Measurements from ENCODE around the gene CFAP43. TPM values are rescaled to one million over a fixed set of nuclear protein-coding genes. Genes with fewer than 3 reads are reported as not detected.

Gene CFAP43
- total and polyA plus RNA-seq, 2 donors (not counting 1 experiment from before 2014, with no cell fraction given), result 0.12 TPM; not detected in 1

DNA sequence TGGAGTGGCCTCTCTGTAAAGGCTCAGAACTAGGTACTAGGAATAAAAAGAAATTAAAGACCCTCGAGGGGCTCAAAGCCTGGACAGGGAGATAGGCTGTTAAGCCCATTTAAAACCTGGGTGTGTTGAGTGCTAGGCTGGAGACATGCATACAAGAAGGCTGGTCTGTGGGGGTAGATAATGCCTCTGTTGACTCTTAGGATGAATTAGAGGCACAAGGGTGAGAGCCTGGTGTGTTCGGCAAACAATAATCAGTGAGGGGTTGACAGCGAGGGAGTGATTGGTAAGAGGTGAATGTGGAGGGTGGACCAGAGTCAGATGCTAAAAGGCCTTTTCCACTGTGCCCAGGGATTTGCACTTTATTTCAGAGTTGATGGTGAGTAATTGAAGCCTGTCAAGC, 49.5 kb upstream of the CFAP43 start:
- Histone ChIP-seq H3K36me3 (replicated peaks in 1 of 2; ENCODE audit: control extremely low read depth in 1 of 2, control insufficient read depth in 1 of 2, extremely low read depth in 1 of 2, insufficient read depth in 2 of 2, low read length in 1 of 2) (no peaks in the 10 kb centered on the region), H3K4me3 (ENCODE audit: control extremely low read depth in 1 of 5, extremely low read depth in 1 of 5, insufficient read depth in 1 of 5, low read depth in 2 of 5, low read length in 4 of 5) (no peak overlapping the region), H3K9ac (ENCODE audit: low read length) (no peak overlapping the region), H3K4me2 (replicated peaks; ENCODE audit: low read depth, low read length, poor library complexity, severe bottlenecking) (no peak overlapping the region), H3K9me3 (ENCODE audit: control extremely low read depth in 1 of 3, control insufficient read depth in 2 of 3, insufficient read depth in 1 of 3, low read length in 2 of 3) (no peaks in the 10 kb centered on the region), H3K27me3 (replicated peaks in 1 of 4; ENCODE audit: control extremely low read depth in 1 of 4, control insufficient read depth in 3 of 4, insufficient read depth in 4 of 4, low read length in 3 of 4) (peaks cover 0 to 3% (median 0%) of the 10 kb centered on the region in 4 experiments), H3K79me2 (ENCODE audit: control insufficient read depth, insufficient read depth, low read length) (no peaks in the 10 kb centered on the region), H3K4me1 (ENCODE audit: control insufficient read depth in 2 of 2, insufficient read depth in 2 of 2, low read length in 2 of 2) (no peaks in the 10 kb centered on the region), H4K20me1 (ENCODE audit: control insufficient read depth, insufficient read depth, low read length, poor library complexity, severe bottlenecking) (no peaks in the 10 kb centered on the region), H2AFZ (ENCODE audit: insufficient read depth, low read depth, low read length, poor library complexity, severe bottlenecking) (no peak overlapping the region), H3K27ac (ENCODE audit: low read length in 2 of 2) (no peak overlapping the region)
- WGBS (ENCODE audit: insufficient coverage), result 87% methylated on average over 3 of the region's 3 CpGs
- DNase-seq (no peak), ATAC-seq (ENCODE audit: low read depth) (no peak)
- ChIA-PET CTCF (interaction anchor here (0.5 to 1.5 kb wide), 3 partner anchors 10 to 15 kb away, joined by 3 read pairs; no protein-coding TSS in a partner anchor), POLR2A (interaction anchor here (0.6 kb wide), 1 partner anchor 12 kb away, joined by 3 read pairs; no protein-coding TSS in a partner anchor)
- TF ChIP-seq, protein P1, sequence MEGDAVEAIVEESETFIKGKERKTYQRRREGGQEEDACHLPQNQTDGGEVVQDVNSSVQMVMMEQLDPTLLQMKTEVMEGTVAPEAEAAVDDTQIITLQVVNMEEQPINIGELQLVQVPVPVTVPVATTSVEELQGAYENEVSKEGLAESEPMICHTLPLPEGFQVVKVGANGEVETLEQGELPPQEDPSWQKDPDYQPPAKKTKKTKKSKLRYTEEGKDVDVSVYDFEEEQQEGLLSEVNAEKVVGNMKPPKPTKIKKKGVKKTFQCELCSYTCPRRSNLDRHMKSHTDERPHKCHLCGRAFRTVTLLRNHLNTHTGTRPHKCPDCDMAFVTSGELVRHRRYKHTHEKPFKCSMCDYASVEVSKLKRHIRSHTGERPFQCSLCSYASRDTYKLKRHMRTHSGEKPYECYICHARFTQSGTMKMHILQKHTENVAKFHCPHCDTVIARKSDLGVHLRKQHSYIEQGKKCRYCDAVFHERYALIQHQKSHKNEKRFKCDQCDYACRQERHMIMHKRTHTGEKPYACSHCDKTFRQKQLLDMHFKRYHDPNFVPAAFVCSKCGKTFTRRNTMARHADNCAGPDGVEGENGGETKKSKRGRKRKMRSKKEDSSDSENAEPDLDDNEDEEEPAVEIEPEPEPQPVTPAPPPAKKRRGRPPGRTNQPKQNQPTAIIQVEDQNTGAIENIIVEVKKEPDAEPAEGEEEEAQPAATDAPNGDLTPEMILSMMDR (IDR thresholded peaks at IDR 0.05), result no peak
- no peak for TF ChIP-seq EZH2 (IDR thresholded peaks at IDR 0.05; ENCODE audit: borderline replicate concordance, insufficient read depth, low read depth, low read length, poor library complexity, severe bottlenecking)
- H3K4me1 Mint-ChIP-seq, result no peaks in the 10 kb centered on the region
- H3K9me3 Mint-ChIP-seq (ENCODE audit: insufficient read depth), result no peaks in the 10 kb centered on the region
- no peak overlapping the region for H3K4me3 Mint-ChIP-seq
- H3K27ac Mint-ChIP-seq, result no peak overlapping the region
- H3K27me3 Mint-ChIP-seq, result peaks cover 20% of the 10 kb centered on the region
- intact Hi-C loops (cut with micrococcal nuclease), result no loop called here

DNA sequence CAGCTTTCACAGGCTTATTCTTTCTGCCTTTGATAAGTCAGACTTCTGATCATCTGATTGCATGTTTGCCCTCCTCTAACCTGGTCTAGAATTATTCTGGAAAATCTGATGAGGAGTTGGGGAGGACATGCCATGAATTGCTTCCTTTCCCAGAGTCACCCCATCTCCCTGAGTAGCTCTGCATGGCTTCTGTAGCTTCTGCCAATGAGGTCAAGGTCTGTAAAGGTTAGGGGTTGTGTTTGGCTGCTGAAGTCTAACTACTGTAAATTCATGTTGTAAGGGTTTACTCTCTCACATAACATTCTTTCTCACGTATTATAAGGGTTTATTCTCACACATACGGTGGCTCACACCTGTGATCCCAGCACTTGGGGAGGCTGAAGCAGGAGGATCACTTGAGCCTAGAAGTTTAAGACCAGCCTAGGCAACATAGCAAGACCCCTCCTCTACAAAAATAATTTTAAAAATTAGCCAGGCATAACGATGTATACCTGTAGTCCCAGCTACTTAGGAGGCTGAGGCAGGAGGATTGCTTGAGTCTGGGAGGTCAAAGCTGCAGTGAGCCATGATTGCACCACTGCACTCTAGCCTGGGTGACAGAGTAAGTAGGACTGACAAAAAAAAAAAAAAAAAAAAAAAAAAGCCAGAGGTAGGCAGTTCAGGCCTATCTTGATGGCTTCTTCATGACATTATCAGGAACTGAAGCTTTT, 47.5 kb upstream of the CFAP43 start:
- Histone ChIP-seq H4K20me1 (ENCODE audit: control insufficient read depth, insufficient read depth, low read length, poor library complexity, severe bottlenecking) (no peaks in the 10 kb centered on the region), H3K27ac (ENCODE audit: low read length in 2 of 2) (no peak overlapping the region), H3K27me3 (replicated peaks in 1 of 4; ENCODE audit: control extremely low read depth in 1 of 4, control insufficient read depth in 3 of 4, insufficient read depth in 4 of 4, low read length in 3 of 4) (peaks cover 0 to 16% (median 7%) of the 10 kb centered on the region in 4 experiments), H2AFZ (ENCODE audit: insufficient read depth, low read depth, low read length, poor library complexity, severe bottlenecking) (no peak overlapping the region), H3K9me3 (ENCODE audit: control extremely low read depth in 1 of 3, control insufficient read depth in 2 of 3, insufficient read depth in 1 of 3, low read length in 2 of 3) (peaks cover 0 to 5% (median 0%) of the 10 kb centered on the region in 3 donors), H3K9ac (ENCODE audit: low read length) (no peak overlapping the region), H3K4me1 (ENCODE audit: control insufficient read depth in 2 of 2, insufficient read depth in 2 of 2, low read length in 2 of 2) (peaks cover 5% of the 10 kb centered on the region in 2 donors), H3K36me3 (replicated peaks in 1 of 2; ENCODE audit: control extremely low read depth in 1 of 2, control insufficient read depth in 1 of 2, extremely low read depth in 1 of 2, insufficient read depth in 2 of 2, low read length in 1 of 2) (no peaks in the 10 kb centered on the region), H3K4me3 (ENCODE audit: control extremely low read depth in 1 of 5, extremely low read depth in 1 of 5, insufficient read depth in 1 of 5, low read depth in 2 of 5, low read length in 4 of 5) (no peak overlapping the region), H3K79me2 (ENCODE audit: control insufficient read depth, insufficient read depth, low read length) (no peaks in the 10 kb centered on the region), H3K4me2 (replicated peaks; ENCODE audit: low read depth, low read length, poor library complexity, severe bottlenecking) (no peak overlapping the region)
- TF ChIP-seq, protein P1 (IDR thresholded peaks at IDR 0.05), result no peak
- no peak for TF ChIP-seq EZH2 (IDR thresholded peaks at IDR 0.05; ENCODE audit: borderline replicate concordance, insufficient read depth, low read depth, low read length, poor library complexity, severe bottlenecking)
- intact Hi-C loops (cut with micrococcal nuclease), result no loop called here
- Mint-ChIP-seq H3K27ac (no peak overlapping the region), H3K4me3 (no peak overlapping the region), H3K27me3 (peaks cover 29% of the 10 kb centered on the region), H3K4me1 (peaks cover 1% of the 10 kb centered on the region), H3K9me3 (ENCODE audit: insufficient read depth) (no peaks in the 10 kb centered on the region)
- ChIA-PET POLR2A (no interaction called here), CTCF (interaction anchor here (0.6 to 2.4 kb wide), 6 partner anchors 10 to 352 kb away, joined by 3 to 11 read pairs (median 5); partner anchors contain the start of gene GSTO2)
- ATAC-seq (ENCODE audit: low read depth) (no peak), DNase-seq (no peak)
- no CpG with 5 or more reads among the region's 3 CpGs for WGBS (ENCODE audit: insufficient coverage)
